ENCODE measurements around the gene SPSB4. TPM values are rescaled to one million over a fixed set of nuclear protein-coding genes. Genes with fewer than 3 reads are reported as not detected.

Gene SPSB4
- total and polyA plus RNA-seq, 2 of the 13 experiments (the other 11 are each of a cell fraction or from before 2014, with no cell fraction given): not detected

GRCh38 chr3:141056751-141057171 lies 5.6 kb downstream of the SPSB4 start (continued):
- TF ChIP-seq THYN1 (CRISPR knock-in tag; IDR thresholded peaks at IDR 0.05; ENCODE audit: borderline replicate concordance, low read depth): no peak
- no peak for TF ChIP-seq BHLHE40 (IDR thresholded peaks at IDR 0.05; ENCODE audit: low read length)
- no peak for TF ChIP-seq STAG1 (CRISPR knock-in tag; IDR thresholded peaks at IDR 0.05)
- no peak for TF ChIP-seq GATAD1 (CRISPR knock-in tag; IDR thresholded peaks at IDR 0.05)

- BruUV-seq (replicated peaks): no TSS peak
- Histone ChIP-seq H3K4me2 (ENCODE audit: low read depth, low read length) (no peak overlapping the region), H3K9me3 (ENCODE audit: low read length) (no peaks in the 10 kb centered on the region), H3K4me1 (ENCODE audit: insufficient read depth, low read length) (no peaks in the 10 kb centered on the region), H3K9ac (ENCODE audit: insufficient read depth, low read depth, low read length) (no peak overlapping the region), H3K27me3 (ENCODE audit: control insufficient read depth in 1 of 2, insufficient read depth in 2 of 2, low read length in 2 of 2) (peaks cover 7 to 39% of the 10 kb centered on the region in 2 experiments; a peak in 4 of 5 replicates), H3K79me2 (ENCODE audit: insufficient read depth, low read length) (no peaks in the 10 kb centered on the region), H3K4me3 (replicated peaks in 1 of 3; ENCODE audit: insufficient read depth in 1 of 3, low read depth in 2 of 3, low read length in 3 of 3) (no peak overlapping the region), H3K36me3 (replicated peaks in 1 of 2; ENCODE audit: control insufficient read depth in 1 of 2, insufficient read depth in 2 of 2, low read length in 2 of 2) (no peaks in the 10 kb centered on the region), H3K27ac (ENCODE audit: extremely low read length, insufficient read depth, low read length) (no peak overlapping the region), H4K20me1 (ENCODE audit: insufficient read depth, low read length) (no peaks in the 10 kb centered on the region), H2AFZ (ENCODE audit: low read length) (no peak overlapping the region)
- WGBS (ENCODE audit: low lambda C conversion rate): 8% methylated on average over 6 of the region's 7 CpGs
- FAIRE-seq (no peak), DNase-seq (ENCODE audit: low spot score) (no peak), ATAC-seq (no peak)
- intact Hi-C loops (cut with micrococcal nuclease; ENCODE audit: unreplicated experiment): no loop called here
- TF ChIP-seq MED1 (CRISPR knock-in tag; IDR thresholded peaks at IDR 0.05) (no peak), ZBTB49 (CRISPR knock-in tag; IDR thresholded peaks at IDR 0.05; ENCODE audit: borderline replicate concordance) (no peak), HMG20B (CRISPR knock-in tag; conservative IDR thresholded peaks at IDR 0.05) (no peak)
- POLR2A ChIA-PET: no interaction called here
- in situ Hi-C loops (cut with HindIII; ENCODE audit: extremely low pct_ligation_motif_present, low pct_unique_long_range_greater_than_20kb): no loop called here
- CTCF ChIA-PET (ENCODE audit: low intra/inter-chr PET ratio, low total read pairs): no interaction called here
These were observed 6.3 kb downstream of the SPSB4 start for GRCh38 chr3:141057436-141057835.
